HepG2 (cell line): ENCODE measurements around the gene OBP2A. TPM values are rescaled to one million over a fixed set of nuclear protein-coding genes. Genes with fewer than 3 reads are reported as not detected.

Experiments used
- ATAC-seq: fragments of 200-7000 bp; cut with Tn5 transposase; 3 replicates; pipeline ENCODE4 v1.9.1; 2020; ENCODE audit warnings: mild to moderate bottlenecking, moderate library complexity
- BruUV-seq: library from RNA; stranded (reverse); fragments of 400-500 nt; replicated peaks from 2 replicates; lab custom pipeline; 2021; lab: Mats Ljungman, UMichigan
- CTCF ChIA-PET: fragments of 300-600 bp; formaldehyde crosslinking; extraction: SDS; loops from one replicate; lab custom pipeline; 2021; ENCODE audit warnings: low total read pairs, inconsistent platforms, low intra/inter-chr PET ratio; lab: Yijun Ruan, JAX
- POLR2A ChIA-PET: fragments of 350-600 bp; sonication (Branson Sonifier 250); formaldehyde crosslinking; loops from one replicate; lab custom pipeline; 2020; ENCODE audit warnings: antibody characterized with exemption, inconsistent platforms; lab: Yijun Ruan, JAX
- DNase-seq: peaks from one replicate; pipeline ENCODE4 v3.0.0-alpha.2; 2015; ENCODE audit warnings: low spot score
- FAIRE-seq: peaks from 3 replicates; lab custom pipeline; 2011; peaks lifted over from hg19 to GRCh38; lab: Jason Lieb, UNC
- H2AFZ ChIP-seq: one replicate; pipeline ENCODE4 v1.6.1; 2011; ENCODE audit warnings: low read length, inconsistent platforms
- H3K27ac ChIP-seq: fragments of 300-600 bp; 3 replicates; pipeline ENCODE4 v1.8.0; 2011; ENCODE audit warnings: mixed run types, mild to moderate bottlenecking, mixed read lengths, low read length, inconsistent platforms; ENCODE audit not compliant: insufficient read depth; ENCODE audit errors: extremely low read length
- H3K27me3 ChIP-seq, 2 experiments: fragments of 200-600 bp in 1 of 2; 2 replicates in 1 of 2; 3 replicates in 1 of 2; pipeline versions ENCODE4 v1.6.0 to v1.8.0; 2011; ENCODE audit warnings: low read length in 2 of 2, mild to moderate bottlenecking in 2 of 2, moderate library complexity in 2 of 2, inconsistent platforms in 1 of 2; ENCODE audit not compliant: insufficient read depth in 2 of 2, control insufficient read depth in 1 of 2
- H3K36me3 ChIP-seq, 2 experiments: fragments of 200-600 bp in 1 of 2; replicated peaks in 1 of 2; 2 replicates in 1 of 2; 3 replicates in 1 of 2; pipeline versions ENCODE4 v1.5.1 to v1.8.0; 2011; ENCODE audit warnings: low read length in 2 of 2, inconsistent platforms in 1 of 2; ENCODE audit not compliant: insufficient read depth in 2 of 2, control insufficient read depth in 1 of 2
- H3K4me1 ChIP-seq: 2 replicates; pipeline ENCODE4 v1.5.1; 2012; ENCODE audit warnings: low read length, inconsistent platforms; ENCODE audit not compliant: insufficient read depth
- H3K4me2 ChIP-seq: 2 replicates; pipeline ENCODE4 v1.6.0; 2011; ENCODE audit warnings: low read depth, low read length, inconsistent platforms
- H3K4me3 ChIP-seq, 3 experiments: fragments of 200-600 bp in 1 of 3; sonication (generic), shearing (Covaris generic) in 1 of 3; replicated peaks in 1 of 3; 2 replicates each; pipeline ENCODE4 v1.5.1; 2011 to 2016; ENCODE audit warnings: low read length in 3 of 3, inconsistent platforms in 2 of 3, low read depth in 2 of 3, mild to moderate bottlenecking in 2 of 3, control low read depth in 1 of 3, mixed read lengths in 1 of 3; ENCODE audit not compliant: insufficient read depth in 1 of 3
- H3K79me2 ChIP-seq: one replicate; pipeline ENCODE4 v1.6.1; 2011; ENCODE audit warnings: low read length, inconsistent platforms; ENCODE audit not compliant: insufficient read depth
- H3K9ac ChIP-seq: 2 replicates; pipeline ENCODE4 v1.6.0; 2011; ENCODE audit warnings: mild to moderate bottlenecking, low read depth, low read length, inconsistent platforms; ENCODE audit not compliant: insufficient read depth
- H3K9me3 ChIP-seq: 2 replicates; pipeline ENCODE4 v1.5.1; 2012; ENCODE audit warnings: mild to moderate bottlenecking, low read length
- H4K20me1 ChIP-seq: 2 replicates; pipeline ENCODE4 v1.6.0; 2011; ENCODE audit warnings: inconsistent platforms, mild to moderate bottlenecking, low read length, moderate library complexity; ENCODE audit not compliant: insufficient read depth
- AKAP8 ChIP-seq: sonication (generic); formaldehyde crosslinking; IDR thresholded peaks from 2 replicates; pipeline ENCODE4 v1.5.1; 2020; ENCODE audit warnings: mild to moderate bottlenecking, missing genetic modification reagents
- BCL6 ChIP-seq: IDR thresholded peaks from 2 replicates; pipeline ENCODE4 v1.6.1; 2016; ENCODE audit warnings: missing genetic modification reagents, missing compliant biosample characterization
- CREB1 ChIP-seq, 2 experiments: fragments of 450-650 bp in 1 of 2; IDR thresholded peaks; 2 replicates each; pipeline ENCODE4 v1.6.1; 2016 to 2017; ENCODE audit warnings: control low read depth in 1 of 2, mild to moderate bottlenecking in 1 of 2, missing compliant biosample characterization in 1 of 2, missing genetic modification characterization in 1 of 2
- HMGA1 ChIP-seq: sonication (generic); formaldehyde crosslinking; conservative IDR thresholded peaks from 2 replicates; pipeline ENCODE4 v1.4.0; 2020; ENCODE audit warnings: missing genetic modification reagents
- PRMT3 ChIP-seq: sonication (generic); formaldehyde crosslinking; IDR thresholded peaks from 2 replicates; pipeline ENCODE4 v1.8.1; 2022; ENCODE audit warnings: low read depth, mild to moderate bottlenecking, moderate library complexity, missing genetic modification reagents, borderline replicate concordance
- SP4 ChIP-seq: sonication (generic); formaldehyde crosslinking; IDR thresholded peaks from 2 replicates; pipeline ENCODE4 v1.8.1; 2023; ENCODE audit warnings: mild to moderate bottlenecking, missing genetic modification reagents
- ZNF232 ChIP-seq: sonication (generic); formaldehyde crosslinking; IDR thresholded peaks from 2 replicates; pipeline ENCODE4 v1.4.0; 2020; ENCODE audit warnings: missing genetic modification reagents, borderline replicate concordance
- WGBS: methylation state at CpG from one replicate; pipeline ENCODE4 v1.1.6; 2017; ENCODE audit warnings: low lambda C conversion rate; 5-methylcytosine and 5-hydroxymethylcytosine counted together
- in situ Hi-C: cut with HindIII; loops from 2 replicates; pipeline ENCODE4 v1.10.0; 2017; ENCODE audit warnings: low pct_unique_long_range_greater_than_20kb; ENCODE audit not compliant: extremely low pct_ligation_motif_present
- intact Hi-C: fragments of 100-400 bp; cut with micrococcal nuclease; formaldehyde crosslinking; loops from one replicate; pipeline ENCODE4 v1.10.0; 2022; ENCODE audit not compliant: unreplicated experiment
- polyA plus RNA-seq, 8 experiments: library from polyadenylated mRNA; depleted of rRNA in 3 of 8; stranded (reverse) in 7 of 8; unstranded in 1 of 8; fragments of >200 nt; fragmentation: Illumina TruSeq in 4 of 8; extraction: Trizol in 4 of 8; gene quantifications; 2 replicates each; pipeline versions ENCODE4 v1.2.1 to v1.2.3, GENCODE V29; 2011 to 2016; ENCODE audit warnings: low read depth in 4 of 8, missing spikeins in 1 of 8, mixed read lengths in 1 of 8; ENCODE audit not compliant: insufficient read depth in 1 of 8
- total RNA-seq, 5 experiments: library from RNA; depleted of rRNA; stranded (reverse); fragments of >200 nt; fragmentation: Illumina TruSeq; extraction: Trizol; gene quantifications; 2 replicates each; pipeline ENCODE4 v1.2.3, GENCODE V29; 2016; ENCODE audit warnings: low read depth in 1 of 5
- TF ChIP-seq, protein P1 (sequence below): sonication (generic); formaldehyde crosslinking; IDR thresholded peaks from 2 replicates; pipeline ENCODE4 v1.5.0; 2020; ENCODE audit warnings: missing genetic modification reagents, mild to moderate bottlenecking, borderline replicate concordance
- TF ChIP-seq, protein P2 (sequence below): IDR thresholded peaks from 2 replicates; pipeline ENCODE4 v1.6.1; 2016; ENCODE audit warnings: low read depth, control low read depth
- TF ChIP-seq, protein P3 (sequence below): sonication (generic); formaldehyde crosslinking; IDR thresholded peaks from 2 replicates; pipeline ENCODE4 v1.5.1; 2020; ENCODE audit warnings: mild to moderate bottlenecking, missing genetic modification reagents, borderline replicate concordance
- TF ChIP-seq, protein P4 (sequence below): IDR thresholded peaks from 2 replicates; pipeline ENCODE4 v1.6.1; 2016; ENCODE audit warnings: mild to moderate bottlenecking, missing biosample characterization, missing genetic modification reagents

OBP2A gene
- total and polyA plus RNA-seq, 2 of the 13 experiments (the other 11 are each of a cell fraction or from before 2014, with no cell fraction given): 0.32 TPM; not detected in 1

DNA sequence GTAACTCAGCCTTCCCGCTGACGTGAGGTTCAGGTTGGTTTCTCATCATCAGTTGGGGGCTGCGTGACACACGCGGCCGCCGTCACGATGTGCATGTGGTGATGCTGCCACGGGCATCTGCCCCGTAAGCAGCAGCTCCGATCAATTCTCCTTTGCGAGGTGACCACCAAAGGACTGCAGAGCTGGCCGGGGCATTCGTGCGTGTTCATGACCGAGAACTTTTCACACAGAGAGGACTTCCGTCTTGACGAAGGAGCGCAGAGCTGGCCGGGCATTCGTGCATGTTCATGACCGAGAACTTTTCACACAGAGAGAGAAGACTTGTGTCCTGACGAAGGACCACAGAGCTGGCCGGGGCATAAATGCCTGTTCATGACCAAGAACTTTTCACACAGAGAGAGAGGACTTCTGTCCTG lies 28.5 kb upstream of the OBP2A start:
- CTCF ChIA-PET: no interaction called here
- Histone ChIP-seq H3K36me3 (no peaks in the 10 kb centered on the region), H3K27me3 (peaks cover 3 to 55% of the 10 kb centered on the region in 2 experiments; a peak in 4 of 5 replicates), H3K4me1 (no peaks in the 10 kb centered on the region), H2AFZ (no peak overlapping the region), H3K4me2 (no peak overlapping the region), H3K4me3 (no peak overlapping the region), H3K9ac (no peak overlapping the region), H3K9me3 (no peaks in the 10 kb centered on the region), H3K79me2 (no peaks in the 10 kb centered on the region), H3K27ac (no peak overlapping the region), H4K20me1 (no peaks in the 10 kb centered on the region)
- TF ChIP-seq, protein P1, sequence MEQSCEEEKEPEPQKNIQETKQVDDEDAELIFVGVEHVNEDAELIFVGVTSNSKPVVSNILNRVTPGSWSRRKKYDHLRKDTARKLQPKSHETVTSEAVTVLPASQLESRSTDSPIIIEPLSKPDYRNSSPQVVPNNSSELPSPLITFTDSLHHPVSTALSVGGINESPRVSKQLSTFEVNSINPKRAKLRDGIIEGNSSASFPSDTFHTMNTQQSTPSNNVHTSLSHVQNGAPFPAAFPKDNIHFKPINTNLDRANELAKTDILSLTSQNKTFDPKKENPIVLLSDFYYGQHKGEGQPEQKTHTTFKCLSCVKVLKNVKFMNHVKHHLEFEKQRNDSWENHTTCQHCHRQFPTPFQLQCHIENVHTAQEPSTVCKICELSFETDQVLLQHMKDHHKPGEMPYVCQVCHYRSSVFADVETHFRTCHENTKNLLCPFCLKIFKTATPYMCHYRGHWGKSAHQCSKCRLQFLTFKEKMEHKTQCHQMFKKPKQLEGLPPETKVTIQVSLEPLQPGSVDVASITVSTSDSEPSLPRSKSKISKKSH: no peak
- ATAC-seq: no peak
- DNase-seq: no peak
- in situ Hi-C loops: no loop called here
- POLR2A ChIA-PET: no interaction called here
- WGBS: 86% methylated on average over 18 of the region's 24 CpGs
- no TSS peak for BruUV-seq
- FAIRE-seq: no peak
- intact Hi-C loops: no loop called here

DNA sequence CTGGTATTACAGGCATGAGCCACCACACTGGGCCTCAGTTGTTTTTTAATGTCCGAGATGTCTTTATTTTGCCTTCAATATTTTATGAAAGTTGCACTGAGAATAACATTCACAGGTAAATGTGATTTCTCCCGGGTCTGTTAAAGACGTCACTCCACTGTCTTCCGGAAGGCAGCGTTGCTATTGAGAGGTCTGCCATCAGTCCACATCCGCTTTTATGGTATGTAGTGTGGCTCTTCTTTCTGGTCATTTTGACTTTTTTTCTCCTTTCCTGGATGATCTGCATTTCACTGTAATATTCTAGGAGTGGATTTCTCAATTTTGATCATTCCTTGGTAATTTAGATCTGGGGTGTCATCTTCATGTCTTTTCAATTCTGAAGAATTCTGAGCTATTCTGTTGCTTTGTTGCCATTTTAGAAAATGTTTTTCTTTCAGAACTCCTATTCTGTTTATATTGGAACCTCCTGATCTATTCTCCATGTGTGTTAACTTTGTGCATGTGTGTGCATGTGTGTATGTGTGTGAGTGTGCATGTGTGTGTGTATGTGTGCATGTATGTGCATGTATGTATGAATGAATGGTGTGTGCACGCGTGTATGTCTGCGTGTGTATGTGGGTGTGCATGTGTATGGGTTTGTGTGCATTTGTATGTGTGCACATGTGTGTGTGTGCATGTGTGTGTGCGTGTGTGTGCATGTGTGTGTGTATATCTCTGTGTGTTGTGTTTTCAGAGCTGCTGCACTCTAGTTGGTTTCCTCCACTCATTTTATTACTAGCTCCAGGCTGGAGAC lies 26.6 kb upstream of the OBP2A start:
- Histone ChIP-seq H3K4me3 (no peak overlapping the region), H4K20me1 (no peaks in the 10 kb centered on the region), H3K79me2 (no peaks in the 10 kb centered on the region), H2AFZ (no peak overlapping the region), H3K9ac (no peak overlapping the region), H3K27ac (no peak overlapping the region), H3K4me1 (peaks cover 9% of the 10 kb centered on the region), H3K36me3 (no peaks in the 10 kb centered on the region), H3K27me3 (peaks cover 9 to 59% of the 10 kb centered on the region in 2 experiments; a peak in 4 of 5 replicates), H3K4me2 (no peak overlapping the region), H3K9me3 (no peaks in the 10 kb centered on the region)
- CTCF ChIA-PET: no interaction called here
- no TSS peak for BruUV-seq
- POLR2A ChIA-PET: no interaction called here
- ATAC-seq: no peak
- 40% methylated on average over 10 of the region's 10 CpGs for WGBS
- intact Hi-C loops (no loop called here), in situ Hi-C loops (no loop called here)
- FAIRE-seq: no peak
- no peak for DNase-seq
- TF ChIP-seq BCL6 (CRISPR knock-in tag) (no peak), HMGA1 (CRISPR knock-in tag) (no peak), SP4 (CRISPR knock-in tag) (no peak), ZNF232 (CRISPR knock-in tag) (no peak), AKAP8 (CRISPR knock-in tag) (no peak), PRMT3 (no peak), CREB1 (IDR thresholded peaks at IDR 0.05) (no peak), CREB1 (CRISPR knock-in tag; IDR thresholded peaks at IDR 0.05) (no peak)
- TF ChIP-seq, protein P2, sequence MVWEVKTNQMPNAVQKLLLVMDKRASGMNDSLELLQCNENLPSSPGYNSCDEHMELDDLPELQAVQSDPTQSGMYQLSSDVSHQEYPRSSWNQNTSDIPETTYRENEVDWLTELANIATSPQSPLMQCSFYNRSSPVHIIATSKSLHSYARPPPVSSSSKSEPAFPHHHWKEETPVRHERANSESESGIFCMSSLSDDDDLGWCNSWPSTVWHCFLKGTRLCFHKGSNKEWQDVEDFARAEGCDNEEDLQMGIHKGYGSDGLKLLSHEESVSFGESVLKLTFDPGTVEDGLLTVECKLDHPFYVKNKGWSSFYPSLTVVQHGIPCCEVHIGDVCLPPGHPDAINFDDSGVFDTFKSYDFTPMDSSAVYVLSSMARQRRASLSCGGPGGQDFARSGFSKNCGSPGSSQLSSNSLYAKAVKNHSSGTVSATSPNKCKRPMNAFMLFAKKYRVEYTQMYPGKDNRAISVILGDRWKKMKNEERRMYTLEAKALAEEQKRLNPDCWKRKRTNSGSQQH (CRISPR knock-in tag): no peak
- TF ChIP-seq, protein P3, sequence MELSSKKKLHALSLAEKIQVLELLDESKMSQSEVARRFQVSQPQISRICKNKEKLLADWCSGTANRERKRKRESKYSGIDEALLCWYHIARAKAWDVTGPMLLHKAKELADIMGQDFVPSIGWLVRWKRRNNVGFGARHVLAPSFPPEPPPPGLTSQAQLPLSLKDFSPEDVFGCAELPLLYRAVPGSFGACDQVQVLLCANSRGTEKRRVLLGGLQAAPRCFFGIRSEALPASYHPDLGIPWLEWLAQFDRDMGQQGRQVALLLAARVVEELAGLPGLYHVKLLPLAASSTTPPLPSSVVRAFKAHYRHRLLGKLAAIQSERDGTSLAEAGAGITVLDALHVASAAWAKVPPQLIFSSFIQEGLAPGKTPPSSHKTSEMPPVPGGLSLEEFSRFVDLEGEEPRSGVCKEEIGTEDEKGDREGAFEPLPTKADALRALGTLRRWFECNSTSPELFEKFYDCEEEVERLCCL (CRISPR knock-in tag): no peak
- TF ChIP-seq, protein P4, sequence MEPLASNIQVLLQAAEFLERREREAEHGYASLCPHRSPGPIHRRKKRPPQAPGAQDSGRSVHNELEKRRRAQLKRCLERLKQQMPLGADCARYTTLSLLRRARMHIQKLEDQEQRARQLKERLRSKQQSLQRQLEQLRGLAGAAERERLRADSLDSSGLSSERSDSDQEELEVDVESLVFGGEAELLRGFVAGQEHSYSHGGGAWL (CRISPR knock-in tag): no peak
